OCI-LY3 (cell line): ENCODE data around the gene NPC1L1.

ENCODE experiments used
- CTCF ChIP-seq: fragments of 200-600, 300-600 bp; sonication (generic); IDR thresholded peaks from 2 replicates; pipeline ENCODE4 v1.5.1; 2014; ENCODE audit warnings: antibody characterized with exemption, low read length, low read depth
- EZH2phosphoT487 ChIP-seq: fragments of 200-600 bp; shearing (Covaris generic); IDR thresholded peaks from 2 replicates; pipeline ENCODE4 v1.6.1; 2018; ENCODE audit warnings: antibody characterized with exemption, mixed run types, low read depth

- TF ChIP-seq CTCF: no peak
- no peak for TF ChIP-seq EZH2phosphoT487
These were observed 52.2 kb downstream of the NPC1L1 start for GRCh38 chr7:44488955-44489354.
